ENCODE measurements around the gene EFHC1. TPM values are rescaled to one million over a fixed set of nuclear protein-coding genes. Genes with fewer than 3 reads are reported as not detected.
A peak's percentile ranks its signal among the peaks of the same experiment; 100 is the strongest.

The EFHC1 gene
- total and polyA plus RNA-seq, 2 donors: 27.8 to 75.6 TPM

- Histone ChIP-seq H3K27ac (ENCODE audit: low read depth in 1 of 2, low read length in 1 of 2) (no peak overlapping the region), H3K4me1 (ENCODE audit: control insufficient read depth in 2 of 2, insufficient read depth in 2 of 2, low read length in 2 of 2) (no peaks in the 10 kb centered on the region), H3K36me3 (ENCODE audit: control insufficient read depth in 2 of 2, insufficient read depth in 2 of 2, low read length in 1 of 2) (no peaks in the 10 kb centered on the region), H3K9me3 (ENCODE audit: control insufficient read depth in 2 of 2, insufficient read depth in 1 of 2, low read length in 1 of 2) (no peaks in the 10 kb centered on the region), H3K4me3 (ENCODE audit: low read length in 2 of 2) (no peak overlapping the region), H3K27me3 (ENCODE audit: control insufficient read depth in 2 of 2, insufficient read depth in 1 of 2, low read length in 1 of 2) (no peaks in the 10 kb centered on the region)
- peak in 1 of 9 donors; percentile 23 for DNase-seq (ENCODE audit: low read depth in 6 of 9, low spot score in 9 of 9)
- 80% methylated on average over 3 of the region's 3 CpGs for WGBS
These were observed 73.5 kb downstream of the EFHC1 start for GRCh38 chr6:52493669-52494068.

DNA sequence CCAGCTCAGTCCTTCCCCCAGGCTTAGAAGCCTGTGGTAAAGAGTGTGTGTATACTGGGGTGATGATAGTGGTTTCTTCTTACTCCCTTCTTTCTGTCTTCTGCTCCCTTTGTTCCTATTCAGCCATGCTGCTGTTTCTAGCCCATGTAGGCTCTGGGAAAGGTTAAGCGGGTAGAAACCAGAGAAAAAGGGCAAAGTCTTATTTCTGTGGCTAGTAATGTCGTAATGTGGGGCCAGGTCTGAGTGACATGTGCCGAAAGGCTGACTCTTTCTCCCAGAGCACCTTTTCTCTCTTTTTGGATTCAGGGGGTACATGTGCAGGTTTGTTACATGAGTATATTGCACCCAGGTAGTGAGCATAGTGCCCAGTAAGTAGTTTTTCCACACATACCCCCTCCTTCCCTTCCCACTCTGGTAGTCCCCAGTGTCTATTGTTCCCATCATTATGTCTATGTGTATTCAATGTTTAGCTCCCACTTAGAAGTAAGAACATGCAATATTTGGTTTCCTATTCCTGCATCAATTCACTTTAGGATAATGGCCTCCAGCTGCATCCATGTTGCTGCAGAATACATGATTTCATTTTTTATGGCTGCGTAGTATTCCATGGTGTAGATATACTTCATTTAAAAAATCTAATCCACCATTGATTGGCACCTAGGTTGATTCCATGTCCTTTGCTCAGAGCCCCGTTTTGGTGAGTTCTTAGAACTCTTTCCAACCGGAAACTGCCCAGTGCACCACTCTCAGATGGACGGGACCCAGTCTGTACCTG is 74.3 kb downstream of the EFHC1 start:
- no peaks in the 10 kb centered on the region for H3K4me1 ChIP-seq (ENCODE audit: control insufficient read depth in 2 of 2, insufficient read depth in 2 of 2, low read length in 2 of 2)
- H3K36me3 ChIP-seq (ENCODE audit: control insufficient read depth in 2 of 2, insufficient read depth in 2 of 2, low read length in 1 of 2): no peaks in the 10 kb centered on the region
- WGBS: 99% methylated on average over 7 of the region's 7 CpGs
- H3K27me3 ChIP-seq (ENCODE audit: control insufficient read depth in 2 of 2, insufficient read depth in 1 of 2, low read length in 1 of 2): no peaks in the 10 kb centered on the region
- H3K27ac ChIP-seq (ENCODE audit: low read depth in 1 of 2, low read length in 1 of 2): no peak overlapping the region
- H3K4me3 ChIP-seq (ENCODE audit: low read length in 2 of 2): no peak overlapping the region
- DNase-seq (ENCODE audit: low read depth in 6 of 9, low spot score in 9 of 9): no peak
- H3K9me3 ChIP-seq (ENCODE audit: control insufficient read depth in 2 of 2, insufficient read depth in 1 of 2, low read length in 1 of 2): no peaks in the 10 kb centered on the region

GRCh38 chr6:52495922-52496321 is 75.8 kb downstream of the EFHC1 start:
- WGBS: 88% methylated on average over 3 of the region's 3 CpGs
- no peak overlapping the region for H3K4me3 ChIP-seq (ENCODE audit: low read length in 2 of 2)
- H3K27me3 ChIP-seq (ENCODE audit: control insufficient read depth in 2 of 2, insufficient read depth in 1 of 2, low read length in 1 of 2): no peaks in the 10 kb centered on the region
- H3K27ac ChIP-seq (ENCODE audit: low read depth in 1 of 2, low read length in 1 of 2): no peak overlapping the region
- DNase-seq (ENCODE audit: low read depth in 6 of 9, low spot score in 9 of 9): no peak
- H3K9me3 ChIP-seq (ENCODE audit: control insufficient read depth in 2 of 2, insufficient read depth in 1 of 2, low read length in 1 of 2): no peaks in the 10 kb centered on the region
- no peaks in the 10 kb centered on the region for H3K36me3 ChIP-seq (ENCODE audit: control insufficient read depth in 2 of 2, insufficient read depth in 2 of 2, low read length in 1 of 2)
- no peaks in the 10 kb centered on the region for H3K4me1 ChIP-seq (ENCODE audit: control insufficient read depth in 2 of 2, insufficient read depth in 2 of 2, low read length in 2 of 2)

DNA sequence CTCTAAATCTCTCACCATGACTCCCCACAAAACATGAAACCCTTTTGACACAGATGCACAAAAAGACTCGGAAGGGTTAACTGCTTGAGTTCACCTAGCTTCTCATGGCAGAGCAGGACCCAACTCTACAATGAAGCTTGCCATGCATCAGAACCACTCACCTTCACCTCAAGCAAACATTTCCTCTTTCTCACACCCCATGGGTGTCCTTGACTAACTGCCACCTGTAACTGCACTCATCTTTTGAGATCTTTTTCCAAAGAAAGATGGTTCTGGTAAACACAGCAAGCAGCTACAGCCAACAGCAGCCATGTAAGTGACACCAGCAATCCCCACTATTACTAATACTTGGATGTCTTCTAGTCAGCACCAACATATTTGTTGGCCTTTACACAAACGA is 76.5 kb downstream of the EFHC1 start:
- Histone ChIP-seq H3K9me3 (ENCODE audit: control insufficient read depth in 2 of 2, insufficient read depth in 1 of 2, low read length in 1 of 2) (no peaks in the 10 kb centered on the region), H3K4me1 (ENCODE audit: control insufficient read depth in 2 of 2, insufficient read depth in 2 of 2, low read length in 2 of 2) (no peaks in the 10 kb centered on the region), H3K36me3 (ENCODE audit: control insufficient read depth in 2 of 2, insufficient read depth in 2 of 2, low read length in 1 of 2) (no peaks in the 10 kb centered on the region), H3K27ac (ENCODE audit: low read depth in 1 of 2, low read length in 1 of 2) (no peak overlapping the region), H3K4me3 (ENCODE audit: low read length in 2 of 2) (no peak overlapping the region), H3K27me3 (ENCODE audit: control insufficient read depth in 2 of 2, insufficient read depth in 1 of 2, low read length in 1 of 2) (no peaks in the 10 kb centered on the region)
- 95% methylated on average over 2 of the region's 2 CpGs for WGBS
- no peak for DNase-seq (ENCODE audit: low read depth in 6 of 9, low spot score in 9 of 9)

- DNase-seq (ENCODE audit: low read depth in 6 of 9, low spot score in 9 of 9): no peak
- Histone ChIP-seq H3K36me3 (ENCODE audit: control insufficient read depth in 2 of 2, insufficient read depth in 2 of 2, low read length in 1 of 2) (peaks cover 0 to 5% of the 10 kb centered on the region in 2 donors), H3K27me3 (ENCODE audit: control insufficient read depth in 2 of 2, insufficient read depth in 1 of 2, low read length in 1 of 2) (no peaks in the 10 kb centered on the region), H3K4me1 (ENCODE audit: control insufficient read depth in 2 of 2, insufficient read depth in 2 of 2, low read length in 2 of 2) (peaks cover 0 to under 1% of the 10 kb centered on the region in 2 donors), H3K9me3 (ENCODE audit: control insufficient read depth in 2 of 2, insufficient read depth in 1 of 2, low read length in 1 of 2) (no peaks in the 10 kb centered on the region), H3K4me3 (ENCODE audit: low read length in 2 of 2) (no peak overlapping the region), H3K27ac (ENCODE audit: low read depth in 1 of 2, low read length in 1 of 2) (no peak overlapping the region)
- 96% methylated on average over 14 of the region's 14 CpGs for WGBS
These were observed 77.7 kb downstream of the EFHC1 start for GRCh38 chr6:52497652-52498408.

DNA sequence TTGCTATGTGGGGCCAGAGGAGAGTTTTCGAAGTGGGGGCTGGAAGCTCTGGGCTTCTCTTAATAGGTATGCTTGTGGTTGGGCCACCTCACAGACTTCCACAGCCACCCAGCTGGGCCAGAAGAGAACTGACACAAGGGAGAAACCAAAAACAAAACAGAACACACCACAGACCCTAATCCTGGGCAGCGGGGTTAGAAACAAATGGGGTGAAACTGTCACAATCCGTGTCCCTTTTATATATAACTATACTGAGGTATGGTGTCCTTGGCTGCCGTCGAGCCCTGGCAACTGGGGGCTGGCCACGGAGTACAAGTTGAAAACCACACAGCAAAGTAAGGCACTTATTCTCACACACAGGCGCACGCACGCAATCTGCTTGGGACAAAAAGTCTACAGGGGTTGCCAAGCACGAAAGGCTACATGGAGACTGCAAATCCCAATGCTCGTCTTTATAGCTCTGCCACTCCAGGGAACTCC is 78.4 kb downstream of the EFHC1 start:
- 94% methylated on average over 11 of the region's 11 CpGs for WGBS
- Histone ChIP-seq H3K27ac (ENCODE audit: low read depth in 1 of 2, low read length in 1 of 2) (no peak overlapping the region), H3K27me3 (ENCODE audit: control insufficient read depth in 2 of 2, insufficient read depth in 1 of 2, low read length in 1 of 2) (no peaks in the 10 kb centered on the region), H3K4me3 (ENCODE audit: low read length in 2 of 2) (no peak overlapping the region), H3K9me3 (ENCODE audit: control insufficient read depth in 2 of 2, insufficient read depth in 1 of 2, low read length in 1 of 2) (no peaks in the 10 kb centered on the region), H3K4me1 (ENCODE audit: control insufficient read depth in 2 of 2, insufficient read depth in 2 of 2, low read length in 2 of 2) (peaks cover 0 to 3% of the 10 kb centered on the region in 2 donors), H3K36me3 (ENCODE audit: control insufficient read depth in 2 of 2, insufficient read depth in 2 of 2, low read length in 1 of 2) (peaks cover 0 to 5% of the 10 kb centered on the region in 2 donors)
- DNase-seq (ENCODE audit: low read depth in 6 of 9, low spot score in 9 of 9): no peak

DNA sequence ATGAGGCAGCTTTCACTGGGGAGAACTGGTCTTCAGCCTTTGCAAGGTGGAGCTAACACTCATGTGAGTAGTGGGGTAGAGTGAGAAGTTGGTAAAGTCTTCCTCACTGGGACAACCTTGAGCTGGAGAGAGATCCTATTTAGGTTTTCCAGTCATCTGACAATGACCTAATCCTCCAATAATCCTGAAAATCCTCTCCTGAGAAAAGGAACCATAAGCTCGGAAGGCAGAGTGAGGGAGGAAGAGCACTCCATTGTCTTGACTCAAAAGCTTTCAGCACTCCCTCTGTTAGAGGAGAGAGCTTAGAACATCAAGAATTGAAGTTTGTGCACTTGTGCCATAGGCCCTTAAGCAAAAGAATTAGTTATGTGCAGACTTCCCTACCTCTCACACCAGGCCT is 78.9 kb downstream of the EFHC1 start:
- Histone ChIP-seq H3K4me1 (ENCODE audit: control insufficient read depth in 2 of 2, insufficient read depth in 2 of 2, low read length in 2 of 2) (peaks cover 0 to 8% of the 10 kb centered on the region in 2 donors), H3K27me3 (ENCODE audit: control insufficient read depth in 2 of 2, insufficient read depth in 1 of 2, low read length in 1 of 2) (no peaks in the 10 kb centered on the region), H3K4me3 (ENCODE audit: low read length in 2 of 2) (no peak overlapping the region), H3K9me3 (ENCODE audit: control insufficient read depth in 2 of 2, insufficient read depth in 1 of 2, low read length in 1 of 2) (no peaks in the 10 kb centered on the region), H3K36me3 (ENCODE audit: control insufficient read depth in 2 of 2, insufficient read depth in 2 of 2, low read length in 1 of 2) (peaks cover 0 to 5% of the 10 kb centered on the region in 2 donors), H3K27ac (ENCODE audit: low read depth in 1 of 2, low read length in 1 of 2) (no peak overlapping the region)
- 100% methylated on average over 1 of the region's 1 CpG for WGBS
- DNase-seq (ENCODE audit: low read depth in 6 of 9, low spot score in 9 of 9): no peak

DNA sequence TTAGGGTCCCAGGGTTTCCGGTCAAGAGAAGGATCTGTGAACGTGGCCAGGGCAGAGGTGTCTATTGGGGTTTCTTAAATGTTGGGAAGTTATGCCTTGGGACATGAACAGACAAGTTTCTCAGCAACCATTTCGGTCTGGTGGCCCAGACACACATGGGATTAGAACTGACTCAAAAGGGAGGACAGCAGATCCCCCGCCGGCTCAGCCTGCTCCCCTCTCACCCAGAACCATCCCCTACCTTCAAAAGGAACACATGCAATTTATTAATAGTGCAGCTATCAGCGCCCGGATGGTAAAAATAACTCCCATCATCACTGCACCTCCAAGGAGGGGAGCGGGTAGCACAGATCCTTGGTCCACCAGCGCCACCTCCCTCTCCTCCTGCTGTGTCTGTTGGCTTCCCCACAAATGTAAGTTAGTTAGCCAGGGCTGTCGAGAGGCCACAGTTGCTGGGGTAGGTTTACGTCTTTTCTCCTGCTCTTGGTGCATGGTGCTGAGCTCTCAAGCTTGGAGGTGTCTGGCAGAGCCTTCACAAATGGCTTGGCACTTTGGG is 79.6 kb downstream of the EFHC1 start:
- no peak overlapping the region for H3K4me3 ChIP-seq (ENCODE audit: low read length in 2 of 2)
- H3K27me3 ChIP-seq (ENCODE audit: control insufficient read depth in 2 of 2, insufficient read depth in 1 of 2, low read length in 1 of 2): no peaks in the 10 kb centered on the region
- WGBS: 97% methylated on average over 11 of the region's 11 CpGs
- no peak for DNase-seq (ENCODE audit: low read depth in 6 of 9, low spot score in 9 of 9)
- no peaks in the 10 kb centered on the region for H3K9me3 ChIP-seq (ENCODE audit: control insufficient read depth in 2 of 2, insufficient read depth in 1 of 2, low read length in 1 of 2)
- H3K4me1 ChIP-seq (ENCODE audit: control insufficient read depth in 2 of 2, insufficient read depth in 2 of 2, low read length in 2 of 2): peaks cover 0 to 11% of the 10 kb centered on the region in 2 donors
- H3K36me3 ChIP-seq (ENCODE audit: control insufficient read depth in 2 of 2, insufficient read depth in 2 of 2, low read length in 1 of 2): peaks cover 0 to 8% of the 10 kb centered on the region in 2 donors
- H3K27ac ChIP-seq (ENCODE audit: low read depth in 1 of 2, low read length in 1 of 2): no peak overlapping the region

All from thymus (tissue), 11 donors.